ENCODE measurements around the gene HUNK.

DNA sequence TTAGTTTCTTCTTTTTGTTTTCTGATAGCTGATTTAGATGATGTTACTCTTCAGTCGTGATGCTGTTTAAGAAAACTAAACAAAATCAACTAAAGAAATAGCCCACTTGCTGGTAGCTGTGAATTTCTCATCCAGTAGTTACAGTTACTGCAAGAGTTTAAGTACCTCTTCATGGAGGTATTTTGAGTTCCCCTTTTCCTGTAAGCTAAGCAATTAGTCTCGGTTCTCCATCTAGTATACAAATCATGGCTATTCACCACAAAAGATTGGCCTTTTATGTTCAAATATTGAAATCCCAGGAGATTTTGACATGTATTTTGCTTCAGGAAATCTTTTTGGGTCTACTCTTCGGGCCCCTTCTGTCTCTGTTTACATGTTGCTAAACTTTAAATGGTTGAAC, 31.1 kb downstream of the HUNK start:
- no peak for TF ChIP-seq CTCF (IDR thresholded peaks at IDR 0.05; ENCODE audit: low read length)
- TF ChIP-seq EZH2phosphoT487 (IDR thresholded peaks at IDR 0.05; ENCODE audit: low read length): no peak
- TF ChIP-seq EZH2 (optimal IDR thresholded peaks at IDR 0.05; ENCODE audit: low read depth, low read length): no peak

Measured in MM.1S (cell line).